GM19463 (cell line): ENCODE data around the gene ATP6V1E1.
"Not testable (repeated sequence)": the region's sequence is repeated elsewhere in the genome, so short reads cannot be mapped to it uniquely, and the experiment has no call there.

Experiments used
- ATAC-seq: cut with Tn5 transposase; IDR thresholded peaks from one replicate; pipeline ENCODE4 v1.9.1; 2021; ENCODE audit warnings: mild to moderate bottlenecking, moderate library complexity; ENCODE audit not compliant: unreplicated experiment

Gene ATP6V1E1

DNA sequence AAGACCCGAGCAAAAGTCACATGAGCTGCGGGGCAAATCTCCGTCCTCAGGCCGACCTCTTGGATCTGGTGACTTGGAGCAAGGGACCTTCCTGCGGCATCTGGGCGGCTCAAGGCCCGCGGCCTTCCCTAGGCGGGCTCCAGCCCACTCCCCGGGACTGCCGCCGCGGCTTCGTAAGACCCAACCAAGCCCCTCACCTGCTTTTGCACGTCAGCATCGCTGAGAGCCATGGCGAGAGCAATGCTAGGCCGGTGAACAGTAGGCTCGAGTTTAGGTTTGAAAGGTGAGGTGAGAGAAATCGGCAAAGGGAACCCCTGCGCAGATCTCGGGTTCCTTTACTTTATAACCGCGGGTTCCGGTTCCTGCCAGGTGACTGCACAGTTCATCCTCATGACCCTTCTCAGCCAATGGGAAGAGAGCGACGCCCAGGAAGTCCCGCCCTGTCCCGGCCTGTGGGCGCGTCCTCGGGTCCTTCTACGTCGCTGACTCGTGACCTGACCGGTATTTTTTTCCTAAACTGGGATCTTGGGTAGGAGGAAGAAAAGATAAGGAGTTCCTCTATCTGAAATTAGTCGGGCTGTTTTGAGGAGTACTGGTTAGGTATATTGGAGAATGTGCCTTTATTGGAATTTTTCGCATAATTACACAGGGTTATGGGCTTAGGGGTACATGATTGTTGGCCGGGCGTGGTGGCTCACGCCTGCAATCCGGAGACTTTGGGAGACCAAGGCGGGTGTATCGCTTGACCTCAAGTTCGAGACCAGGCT lies at the start of gene ATP6V1E1:
TSS of gene ATP6V1E1 (minus strand) at position 344 of the 767 bp plus-strand sequence. CDS start at position 230, 114 bp downstream.
- ATAC-seq, result peak; percentile 100

DNA sequence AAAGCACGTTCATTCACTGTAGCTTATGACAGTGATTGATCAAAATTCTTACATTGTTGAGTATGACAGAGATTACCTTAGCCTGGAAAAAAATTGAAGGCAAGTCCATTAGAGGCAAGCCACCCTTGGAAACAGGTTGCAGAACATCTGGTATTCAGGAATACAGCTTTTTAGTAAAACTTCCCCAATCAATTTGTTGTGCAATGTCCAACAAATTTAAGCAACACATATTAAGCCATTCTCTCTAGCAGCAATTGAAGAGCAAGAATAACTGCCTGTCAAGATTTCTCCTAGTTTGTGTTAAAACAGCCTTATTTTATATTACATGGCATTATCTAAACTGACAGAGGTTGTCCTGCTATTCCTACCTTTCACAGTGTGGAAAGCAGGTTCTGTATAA lies 47.0 kb upstream of the ATP6V1E1 start:
- no peak for ATAC-seq

DNA sequence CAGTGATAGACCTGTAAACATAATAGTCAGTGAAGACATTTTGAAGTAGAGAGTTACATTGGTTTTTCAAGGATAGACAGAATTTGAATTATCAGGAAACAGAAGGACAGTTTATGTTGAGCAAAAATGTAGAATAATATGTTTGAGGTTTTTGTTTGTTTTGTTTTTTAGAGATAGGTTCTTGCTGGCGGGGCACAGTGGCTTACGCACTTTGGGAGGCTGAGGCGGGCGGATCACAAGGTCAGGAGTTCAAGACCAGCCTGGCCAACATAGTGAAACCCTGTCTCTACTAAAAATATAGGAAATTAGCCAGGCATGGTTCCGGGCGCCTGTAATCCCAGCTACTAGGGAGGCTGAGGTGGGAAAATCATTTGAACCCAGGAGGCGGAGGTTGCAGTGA lies 45.6 kb upstream of the ATP6V1E1 start:
- ATAC-seq, result no peak

DNA sequence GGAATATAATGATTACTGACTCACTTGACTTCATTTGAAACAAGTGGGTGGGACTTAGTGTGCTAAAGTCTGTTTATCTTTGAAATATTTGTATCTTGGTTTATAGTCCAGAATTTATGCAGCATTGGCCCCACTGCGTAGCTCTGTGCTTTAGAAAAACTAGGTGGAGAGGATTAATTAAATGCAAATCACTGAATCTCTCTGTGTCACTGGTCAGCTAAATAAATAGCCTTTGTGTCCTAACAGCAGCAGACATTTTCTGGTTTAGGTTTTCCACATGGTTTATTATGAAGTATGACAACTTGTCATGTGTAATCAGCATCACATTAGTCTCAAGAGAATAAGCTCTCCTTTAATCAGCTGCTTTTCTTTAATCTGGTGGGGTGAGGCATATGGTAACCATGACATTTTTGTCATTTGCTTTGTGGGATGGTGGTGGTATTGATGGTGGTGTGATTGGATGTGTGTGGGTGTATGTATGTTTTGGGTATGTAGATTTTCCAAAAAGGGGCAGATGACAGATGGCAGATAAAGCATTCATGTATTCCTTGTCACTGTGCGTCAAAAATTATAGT lies 44.0 kb upstream of the ATP6V1E1 start:
- no peak for ATAC-seq

GRCh38 chr22:17671521-17672092 lies 43.1 kb upstream of the ATP6V1E1 start:
- ATAC-seq, result not testable (repeated sequence)

- ATAC-seq, result no peak
Observed at GRCh38 chr22:17665854-17666253, 37.3 kb upstream of the ATP6V1E1 start.

DNA sequence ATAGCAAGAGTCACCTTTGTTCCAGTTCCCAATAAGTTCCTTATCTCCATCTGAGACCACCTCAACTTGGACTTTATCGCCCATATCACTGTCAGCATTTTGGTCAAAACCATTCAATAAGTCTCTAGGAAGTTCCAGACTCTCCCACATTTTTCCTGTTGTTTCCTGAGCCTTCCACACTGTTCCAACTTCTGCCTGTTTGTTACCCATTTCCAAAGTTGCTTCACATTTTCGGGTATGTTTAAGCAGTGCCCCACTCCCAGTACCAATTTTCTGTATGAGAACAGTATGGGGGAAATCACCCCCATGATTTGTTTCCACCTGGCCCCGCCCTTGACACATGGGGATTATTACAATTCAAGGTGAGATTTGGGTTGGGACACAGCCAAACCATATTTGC lies 36.7 kb upstream of the ATP6V1E1 start:
- no peak for ATAC-seq

DNA sequence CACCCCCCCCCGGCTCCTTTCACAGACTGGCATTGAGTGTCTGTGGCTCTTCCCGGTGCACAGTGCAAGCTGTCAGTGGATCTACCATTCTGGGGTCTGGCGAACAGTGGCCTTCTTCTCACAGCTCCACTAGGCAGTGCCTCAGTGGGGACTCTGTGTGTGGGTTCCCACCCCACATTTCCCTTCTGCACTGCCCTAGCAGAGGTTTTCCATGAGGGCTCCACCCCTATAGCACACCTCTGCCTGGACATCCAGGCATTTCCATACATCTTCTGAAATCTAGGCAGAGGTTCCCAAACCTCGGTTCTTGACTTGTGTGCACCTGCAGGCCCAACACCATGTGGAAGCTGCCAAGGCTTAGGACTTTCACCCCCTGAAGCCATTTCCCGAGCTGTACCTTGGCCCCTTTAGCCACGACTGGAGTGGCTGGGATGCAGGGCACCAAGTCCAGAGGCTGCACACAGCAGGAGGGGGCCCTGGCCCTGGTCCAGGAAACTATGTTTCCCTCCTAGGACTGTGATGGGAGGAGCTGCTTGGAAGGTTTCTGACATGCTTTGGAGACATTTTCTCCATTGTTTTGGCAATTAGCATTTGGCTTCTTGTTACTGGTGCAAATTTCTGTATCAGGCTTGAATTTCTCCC lies 36.0 kb upstream of the ATP6V1E1 start:
- ATAC-seq, result no peak

DNA sequence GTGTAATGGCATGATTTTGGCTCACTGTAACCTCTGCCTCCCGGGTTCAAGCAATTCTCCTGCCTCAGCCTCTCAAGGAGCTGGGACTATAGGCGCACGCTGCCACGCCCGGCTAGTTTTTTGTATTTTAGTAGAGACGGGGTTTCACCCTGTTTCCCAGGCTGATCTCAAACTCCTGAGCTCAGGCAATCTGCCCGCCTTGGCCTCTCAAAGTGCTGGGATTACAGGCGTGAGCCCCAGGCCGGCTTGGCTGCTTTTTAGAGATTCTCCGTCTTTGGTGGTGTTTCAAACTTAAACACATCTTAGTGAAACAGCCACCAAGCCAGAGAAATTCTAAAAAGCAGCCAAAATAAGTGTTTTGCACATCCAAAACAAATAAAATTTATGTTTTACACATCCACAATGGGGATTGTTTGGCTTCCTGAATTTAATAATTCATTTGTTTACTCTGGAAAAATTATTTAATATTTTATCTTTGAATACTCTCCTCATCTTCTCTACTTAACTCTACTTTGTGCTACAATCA lies 28.4 kb upstream of the ATP6V1E1 start:
- no peak for ATAC-seq

- no peak for ATAC-seq
Observed at GRCh38 chr22:17655289-17655688, 26.7 kb upstream of the ATP6V1E1 start.

- no peak for ATAC-seq
Observed at GRCh38 chr22:17648569-17648968, 20.0 kb upstream of the ATP6V1E1 start.

DNA sequence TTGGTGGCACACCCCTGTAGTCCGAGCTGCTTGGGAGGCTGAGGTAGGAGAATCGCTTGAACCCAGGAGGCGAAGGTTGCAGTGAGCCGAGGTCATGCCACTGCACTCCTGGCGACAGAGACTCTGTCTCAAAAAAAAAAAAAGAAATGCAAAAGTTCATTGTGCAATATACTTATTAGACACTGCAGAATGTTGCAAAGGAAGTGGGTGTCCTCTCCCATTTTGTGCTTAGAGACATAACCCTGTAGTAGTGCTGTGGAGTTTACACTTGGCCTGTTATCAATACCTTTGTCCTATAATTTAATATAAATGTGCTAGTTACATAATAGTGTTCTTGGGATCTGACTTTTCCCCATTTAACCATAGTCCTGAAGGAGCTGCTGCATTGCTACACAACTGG lies 19.4 kb upstream of the ATP6V1E1 start:
- no peak for ATAC-seq

DNA sequence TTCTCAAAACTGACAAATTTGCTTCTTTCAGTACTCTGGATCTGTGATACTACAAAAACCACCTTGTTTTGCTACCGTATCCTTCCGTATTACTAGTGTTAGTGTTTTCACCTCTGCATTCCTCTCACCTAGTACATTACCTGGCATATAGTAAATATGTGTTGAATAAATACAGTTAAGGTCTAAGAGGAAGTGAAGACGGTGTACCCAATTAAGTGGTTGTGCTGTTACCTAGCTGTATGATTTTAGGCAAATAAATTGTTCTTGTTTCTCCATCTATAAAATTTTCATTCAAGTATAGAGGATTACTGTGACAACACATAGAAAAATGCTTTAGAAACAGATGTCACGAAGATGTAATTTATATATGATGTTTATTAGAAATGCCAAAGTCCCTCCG lies 18.9 kb upstream of the ATP6V1E1 start:
- ATAC-seq, result no peak

- not testable (repeated sequence) for ATAC-seq
Observed at GRCh38 chr22:17642357-17642756, 13.8 kb upstream of the ATP6V1E1 start.

- ATAC-seq, result no peak
Observed at GRCh38 chr22:17641269-17641668, 12.7 kb upstream of the ATP6V1E1 start.

DNA sequence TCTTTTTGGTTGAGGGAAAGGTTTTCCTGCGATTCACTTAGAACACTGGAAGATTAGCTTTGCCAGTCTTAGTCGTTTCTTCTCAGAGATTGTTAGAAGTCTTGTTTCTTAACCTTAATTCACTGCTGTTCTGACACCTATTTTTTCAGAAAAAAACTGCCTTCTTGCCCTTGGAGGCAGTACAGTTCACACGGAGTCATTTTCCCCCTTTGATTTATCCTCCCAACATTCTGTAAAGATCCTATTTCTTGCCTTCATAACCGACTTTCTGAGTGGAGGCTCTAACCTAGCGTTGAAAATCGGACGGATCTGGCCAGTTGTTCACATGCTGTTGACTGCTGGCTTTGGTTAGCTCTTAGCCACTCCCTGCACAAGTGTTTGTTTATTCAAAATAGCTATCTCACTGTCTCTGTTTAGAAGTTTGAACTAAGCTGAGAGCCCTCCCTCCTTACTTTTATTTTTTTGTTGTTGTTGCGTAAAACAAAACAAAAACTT lies 10.7 kb upstream of the ATP6V1E1 start:
- no peak for ATAC-seq

GRCh38 chr22:17638432-17639246 lies 10.1 kb upstream of the ATP6V1E1 start, which contains the start of gene BCL2L13:
BCL2L13 (plus strand) TSS chr22:17638757; CDS start chr22:17655712, 16,955 bp downstream.
- peak; percentile 92 for ATAC-seq

DNA sequence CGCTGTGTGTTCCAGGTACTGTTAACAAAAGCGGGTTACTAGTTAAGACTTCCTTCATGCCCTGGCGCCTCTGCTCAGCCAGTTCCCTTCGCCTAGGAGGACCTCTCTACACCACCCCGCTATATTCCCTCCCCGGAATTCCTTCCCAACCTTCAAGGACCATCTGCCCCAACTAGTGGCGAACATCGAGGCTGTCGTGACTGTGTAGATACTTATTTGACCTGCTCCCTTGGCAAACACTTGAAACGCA lies 9.6 kb upstream of the ATP6V1E1 start:
- ATAC-seq, result peak; percentile 8

DNA sequence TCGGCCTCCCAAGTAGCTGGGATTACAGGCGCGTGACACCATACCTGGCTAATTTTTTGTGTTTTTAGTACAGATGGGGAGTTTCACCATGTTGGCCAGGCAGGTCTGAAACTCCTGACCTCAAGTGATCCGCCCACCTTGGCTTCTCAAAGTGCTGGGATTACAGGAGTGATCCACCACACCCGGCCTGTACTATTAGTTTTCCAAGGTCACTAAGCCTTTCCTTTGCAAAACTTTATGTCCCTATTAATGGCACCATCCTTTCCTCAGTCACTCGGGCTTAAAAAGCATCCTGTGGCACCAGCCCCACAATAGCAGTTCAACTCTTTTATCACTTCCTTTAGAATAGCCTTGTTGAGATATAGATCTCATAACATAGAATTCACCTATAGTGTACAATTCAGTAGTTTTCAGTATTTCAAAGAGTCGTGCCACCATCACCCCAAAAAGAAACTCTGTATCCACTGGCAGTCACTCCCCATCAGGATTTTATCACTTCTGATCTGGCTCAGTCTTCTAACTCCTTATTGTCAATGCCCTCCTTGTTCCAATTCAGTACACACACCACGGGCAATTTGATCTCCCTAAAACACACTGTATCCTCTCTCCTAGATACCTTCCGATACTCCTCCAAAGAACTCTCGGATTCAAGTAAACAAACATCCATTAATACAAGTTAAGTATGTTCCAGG lies 9.1 kb upstream of the ATP6V1E1 start:
- no peak for ATAC-seq

GRCh38 chr22:17636850-17637249 lies 8.3 kb upstream of the ATP6V1E1 start:
- ATAC-seq, result not testable (repeated sequence)
